Left ventricle myocardium inferior (tissue), 1 donor: ENCODE measurements around the gene UHRF2. TPM values are rescaled to one million over a fixed set of nuclear protein-coding genes. Genes with fewer than 3 reads are reported as not detected.

Source experiments
- DNase-seq: peaks from one replicate; pipeline ENCODE4 v3.0.0-alpha.2; 2020
- H3K27ac ChIP-seq: fragments of 200-600 bp; replicated peaks from 2 replicates; pipeline ENCODE4 v1.8.0; 2021
- H3K27me3 ChIP-seq: fragments of 200-600 bp; 2 replicates; pipeline ENCODE4 v1.8.0; 2021; ENCODE audit warnings: low read depth
- H3K36me3 ChIP-seq: fragments of 200-600 bp; 2 replicates; pipeline ENCODE4 v1.8.0; 2021
- H3K4me1 ChIP-seq: fragments of 200-600 bp; 2 replicates; pipeline ENCODE4 v1.8.0; 2021
- H3K4me3 ChIP-seq: fragments of 200-600 bp; 2 replicates; pipeline ENCODE4 v1.8.0; 2021; ENCODE audit warnings: mild to moderate bottlenecking, moderate library complexity
- H3K9me3 ChIP-seq: fragments of 200-600 bp; replicated peaks from 2 replicates; pipeline ENCODE4 v1.8.0; 2021
- intact Hi-C: fragments of 100-400 bp; cut with micrococcal nuclease; formaldehyde crosslinking; loops from one replicate; pipeline ENCODE4 v1.11.0; 2022
- total RNA-seq: library from RNA; stranded (reverse); fragmentation: NEBNext Ultra II Directional; extraction: Animal tissue kit (Norgen Biotek cat#: 25700); gene quantifications from one replicate; pipeline ENCODE4 v1.2.1, GENCODE V29; 2021
- TF ChIP-seq, protein P1 (sequence below): fragments of 200-600 bp; IDR thresholded peaks from 2 replicates; pipeline ENCODE4 v1.8.0; 2021; ENCODE audit warnings: antibody characterized with exemption, mild to moderate bottlenecking, borderline replicate concordance
- donor health status: DM: no; HTN: yes; CAD: no; lungs with severe emphysema.

The UHRF2 gene
- total RNA-seq, 1 donor from 2014 or later, result 14.1 TPM

DNA sequence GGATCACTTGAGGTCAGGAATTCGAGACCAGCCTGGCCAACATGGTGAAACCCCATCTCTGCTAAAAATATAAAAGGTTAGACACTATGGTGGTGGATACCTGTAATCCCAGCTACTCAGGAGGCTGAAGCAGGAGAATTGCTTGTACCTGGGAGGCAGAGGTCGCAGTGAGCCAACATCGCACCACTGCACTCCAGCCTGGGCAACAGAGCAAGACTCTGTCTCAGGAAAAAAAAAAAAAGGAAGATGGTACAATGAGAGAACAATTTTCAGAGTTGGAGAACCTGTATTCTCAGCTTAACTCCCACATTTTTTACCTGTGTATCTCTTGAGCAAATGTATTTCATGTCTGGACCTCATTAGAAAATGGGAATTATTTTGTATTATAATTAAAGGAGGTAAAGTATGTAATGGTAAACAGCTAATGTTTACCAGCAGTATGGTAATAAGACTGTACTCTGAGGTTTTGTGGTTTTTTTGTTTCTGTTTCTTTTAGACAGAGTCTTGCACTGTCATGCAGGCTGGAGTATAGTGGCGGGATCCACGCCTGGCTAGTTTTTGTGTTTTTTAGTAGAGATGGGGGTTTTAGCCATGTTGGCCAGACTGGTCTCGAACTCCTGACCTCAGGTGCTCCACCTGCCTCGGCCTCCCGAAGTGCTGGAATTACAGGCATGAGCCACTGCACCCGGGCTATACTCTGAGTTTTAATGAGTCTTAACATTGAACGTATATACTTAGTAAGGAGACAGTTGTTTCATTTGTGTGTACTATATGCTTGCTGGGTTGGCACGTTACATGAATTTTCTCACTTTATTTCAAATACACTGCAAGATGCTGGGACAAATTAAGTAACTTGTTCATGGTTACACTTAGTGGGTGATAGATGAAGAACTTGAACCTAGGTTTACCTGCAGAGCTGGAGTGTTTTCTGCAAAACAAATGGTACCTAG is 16.2 kb downstream of the UHRF2 start:
- Histone ChIP-seq H3K36me3 (peaks cover 6% of the 10 kb centered on the region), H3K4me3 (no peak overlapping the region), H3K4me1 (peaks cover 45% of the 10 kb centered on the region), H3K9me3 (no peaks in the 10 kb centered on the region), H3K27me3 (no peaks in the 10 kb centered on the region), H3K27ac (no peak overlapping the region)
- no peak for DNase-seq
- intact Hi-C loops, result no loop called here
- TF ChIP-seq, protein P1, sequence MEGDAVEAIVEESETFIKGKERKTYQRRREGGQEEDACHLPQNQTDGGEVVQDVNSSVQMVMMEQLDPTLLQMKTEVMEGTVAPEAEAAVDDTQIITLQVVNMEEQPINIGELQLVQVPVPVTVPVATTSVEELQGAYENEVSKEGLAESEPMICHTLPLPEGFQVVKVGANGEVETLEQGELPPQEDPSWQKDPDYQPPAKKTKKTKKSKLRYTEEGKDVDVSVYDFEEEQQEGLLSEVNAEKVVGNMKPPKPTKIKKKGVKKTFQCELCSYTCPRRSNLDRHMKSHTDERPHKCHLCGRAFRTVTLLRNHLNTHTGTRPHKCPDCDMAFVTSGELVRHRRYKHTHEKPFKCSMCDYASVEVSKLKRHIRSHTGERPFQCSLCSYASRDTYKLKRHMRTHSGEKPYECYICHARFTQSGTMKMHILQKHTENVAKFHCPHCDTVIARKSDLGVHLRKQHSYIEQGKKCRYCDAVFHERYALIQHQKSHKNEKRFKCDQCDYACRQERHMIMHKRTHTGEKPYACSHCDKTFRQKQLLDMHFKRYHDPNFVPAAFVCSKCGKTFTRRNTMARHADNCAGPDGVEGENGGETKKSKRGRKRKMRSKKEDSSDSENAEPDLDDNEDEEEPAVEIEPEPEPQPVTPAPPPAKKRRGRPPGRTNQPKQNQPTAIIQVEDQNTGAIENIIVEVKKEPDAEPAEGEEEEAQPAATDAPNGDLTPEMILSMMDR, result no peak

DNA sequence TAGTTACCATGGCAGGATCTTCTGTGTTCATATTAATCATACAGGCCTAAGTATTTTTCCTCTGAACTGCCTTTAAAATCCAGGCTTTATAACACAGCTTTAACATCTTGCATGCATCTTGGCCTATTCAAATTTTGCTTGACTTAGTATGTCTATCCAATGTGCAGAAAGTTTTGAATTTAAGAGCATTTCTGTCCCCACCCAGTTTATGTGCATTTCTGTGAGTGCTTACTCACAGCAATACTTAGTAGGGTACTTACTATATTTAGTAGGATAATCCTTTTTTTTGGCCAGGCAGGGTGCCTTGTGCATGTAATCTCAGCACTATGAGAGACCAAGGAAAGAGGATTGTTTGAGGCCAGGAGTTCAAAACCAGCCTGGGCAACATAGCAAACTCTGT is 18.0 kb downstream of the UHRF2 start:
- Histone ChIP-seq H3K4me1 (peaks cover 27% of the 10 kb centered on the region), H3K27ac (no peak overlapping the region), H3K27me3 (no peaks in the 10 kb centered on the region), H3K4me3 (no peak overlapping the region), H3K9me3 (no peaks in the 10 kb centered on the region), H3K36me3 (peaks cover 13% of the 10 kb centered on the region)
- TF ChIP-seq, protein P1, result no peak
- intact Hi-C loops, result no loop called here
- no peak for DNase-seq

DNA sequence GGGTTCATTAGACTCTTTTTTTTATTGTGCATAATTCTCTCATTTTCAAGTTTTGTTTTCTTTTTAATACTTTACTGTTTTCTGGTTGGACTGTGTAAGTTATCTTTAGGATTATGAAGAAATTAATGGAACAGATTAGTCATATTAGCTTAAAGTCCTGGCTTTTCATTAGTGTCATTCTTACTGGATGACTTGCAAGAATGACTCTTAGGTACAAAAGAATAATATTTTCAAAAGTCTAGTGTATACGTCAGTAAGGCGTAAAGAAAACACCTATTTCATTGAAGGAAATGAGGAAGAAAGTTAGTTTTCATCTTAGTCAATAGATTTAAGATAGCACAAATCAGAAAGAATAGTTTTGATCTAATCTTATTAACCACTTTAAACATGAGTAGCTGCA is 20.4 kb downstream of the UHRF2 start:
- Histone ChIP-seq H3K9me3 (no peaks in the 10 kb centered on the region), H3K4me1 (peaks cover 26% of the 10 kb centered on the region), H3K36me3 (peaks cover 16% of the 10 kb centered on the region), H3K4me3 (no peak overlapping the region), H3K27ac (no peak overlapping the region), H3K27me3 (no peaks in the 10 kb centered on the region)
- TF ChIP-seq, protein P1, result no peak
- DNase-seq, result no peak
- intact Hi-C loops, result no loop called here

DNA sequence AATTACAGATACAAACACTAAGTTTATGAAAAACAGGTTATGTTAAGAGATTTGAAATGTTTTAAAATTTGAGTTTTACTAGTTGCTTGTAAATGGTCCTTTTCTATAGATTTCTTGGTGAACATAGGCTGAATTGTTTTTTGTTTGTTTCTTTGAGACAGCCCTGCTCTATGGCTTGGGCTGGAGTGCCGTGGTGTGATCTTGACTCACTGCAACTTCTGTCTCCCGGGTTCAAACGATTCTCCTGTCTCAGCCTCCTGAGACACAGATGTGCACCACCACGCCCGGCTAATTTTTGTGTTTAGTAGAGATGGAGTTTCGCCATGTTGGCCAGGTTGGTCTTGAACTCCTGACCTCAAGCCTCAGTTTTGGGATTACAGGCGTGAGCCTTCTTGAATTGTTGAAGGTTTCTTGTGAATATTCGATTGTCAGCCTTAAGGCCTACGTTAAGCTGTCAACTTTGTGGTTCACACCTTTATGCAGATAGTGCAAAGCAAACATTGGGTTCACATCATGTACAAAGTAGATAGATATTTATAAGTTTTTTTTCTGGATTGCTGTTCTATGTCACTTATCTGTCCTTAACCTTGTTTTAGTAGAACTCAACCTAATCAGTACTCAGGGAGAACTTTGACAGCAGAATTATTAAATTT is 26.2 kb downstream of the UHRF2 start:
- H3K4me3 ChIP-seq, result no peak overlapping the region
- H3K4me1 ChIP-seq, result peaks cover 56% of the 10 kb centered on the region
- H3K27ac ChIP-seq, result no peak overlapping the region
- H3K36me3 ChIP-seq, result peaks cover 10% of the 10 kb centered on the region
- H3K27me3 ChIP-seq, result no peaks in the 10 kb centered on the region
- TF ChIP-seq, protein P1, result no peak
- H3K9me3 ChIP-seq, result no peaks in the 10 kb centered on the region
- DNase-seq, result no peak
- intact Hi-C loops, result no loop called here

DNA sequence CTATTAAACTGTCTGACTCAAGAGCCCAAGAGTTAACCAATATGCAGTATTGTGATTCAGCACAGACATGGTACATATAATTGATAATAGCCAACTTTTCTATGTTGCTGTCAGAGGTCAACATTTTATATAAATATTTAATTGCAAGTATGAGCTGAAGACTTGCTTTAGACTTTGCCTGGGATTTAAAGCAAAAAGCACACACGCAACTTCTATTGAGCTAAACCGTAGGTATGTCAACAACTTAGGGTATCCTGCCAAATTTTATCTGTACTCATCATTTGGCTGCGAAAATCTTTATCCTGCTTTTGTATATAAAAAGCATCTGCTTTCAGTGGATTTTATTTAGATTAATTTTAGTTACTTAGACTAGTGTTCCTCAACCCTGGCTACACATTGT is 27.4 kb downstream of the UHRF2 start:
- intact Hi-C loops, result no loop called here
- no peak overlapping the region for H3K4me3 ChIP-seq
- peaks cover 58% of the 10 kb centered on the region for H3K4me1 ChIP-seq

More for the DNA sequence above, 27.4 kb downstream of the UHRF2 start:
- no peak for DNase-seq
- no peak overlapping the region for H3K27ac ChIP-seq
- H3K36me3 ChIP-seq, result peaks cover 4% of the 10 kb centered on the region
- no peaks in the 10 kb centered on the region for H3K27me3 ChIP-seq
- no peaks in the 10 kb centered on the region for H3K9me3 ChIP-seq
- TF ChIP-seq, protein P1, result no peak
